ENCODE data around the gene ATG9B.

GRCh38 chr7:151013733-151014497, 10.4 kb downstream of the ATG9B start:
- no peak for TF ChIP-seq POLR2AphosphoS5 (IDR thresholded peaks at IDR 0.05; ENCODE audit: low read depth, low read length)
- TF ChIP-seq POLR2A (IDR thresholded peaks at IDR 0.05; ENCODE audit: low read depth, low read length), result no peak
